HUES6 (cell line): ENCODE data around the gene TYROBP.

Experiments
- H3K27ac ChIP-seq: 2 replicates; pipeline ENCODE4 v1.7.0; 2013; ENCODE audit warnings: low read depth, mild to moderate bottlenecking, low read length, inconsistent platforms
- H3K27me3 ChIP-seq: 2 replicates; pipeline ENCODE4 v1.6.1; 2013; ENCODE audit warnings: low read length; ENCODE audit not compliant: control insufficient read depth, insufficient read depth
- H3K36me3 ChIP-seq: 2 replicates; pipeline ENCODE4 v1.6.1; 2013; ENCODE audit warnings: low read length; ENCODE audit not compliant: control insufficient read depth, insufficient read depth
- H3K4me1 ChIP-seq: 2 replicates; pipeline ENCODE4 v1.6.1; 2013; ENCODE audit warnings: low read length; ENCODE audit not compliant: control insufficient read depth, insufficient read depth
- H3K4me3 ChIP-seq: 2 replicates; pipeline ENCODE4 v1.5.1; 2013; ENCODE audit warnings: low read depth, low read length
- H3K9ac ChIP-seq: one replicate; pipeline ENCODE4 v1.6.1; 2013; ENCODE audit warnings: mild to moderate bottlenecking, low read length
- H3K9me3 ChIP-seq: 2 replicates; pipeline ENCODE4 v1.6.1; 2013; ENCODE audit warnings: low read depth, low read length; ENCODE audit not compliant: control insufficient read depth, insufficient read depth

The TYROBP gene

GRCh38 chr19:35856546-35857149 lies 51.4 kb downstream of the TYROBP start, which contains the start of gene KIRREL2:
TSS of gene KIRREL2 (plus strand) at chr19:35856911. CDS start at chr19:35857120, 209 bp downstream.
- H3K27me3 ChIP-seq: peaks cover 96% of the 10 kb centered on the region
- H3K27ac ChIP-seq: no peak within 1 kb of the TSS
- no peaks in the 10 kb centered on the region for H3K9me3 ChIP-seq
- H3K36me3 ChIP-seq: no peaks in the 10 kb centered on the region
- peak within 1 kb of the TSS; percentile 70 for H3K4me3 ChIP-seq
- H3K9ac ChIP-seq: no peak within 1 kb of the TSS
- H3K4me1 ChIP-seq: peaks cover 17% of the 10 kb centered on the region
